Omental fat pad (tissue), 4 donors: ENCODE data around the gene CA12. TPM values are rescaled to one million over a fixed set of nuclear protein-coding genes. Genes with fewer than 3 reads are reported as not detected.
A peak's percentile ranks its signal among the peaks of the same experiment; 100 is the strongest.

ENCODE experiments used
- ATAC-seq: fragments of 150-250 bp; one replicate; pipeline ENCODE4 v1.9.1; 2016; ENCODE audit warnings: mild to moderate bottlenecking, moderate library complexity; ENCODE audit not compliant: low FRiP score
- DNase-seq: peaks from one replicate; pipeline ENCODE4 v3.0.0-alpha.2; 2019; ENCODE audit warnings: low spot score
- CTCF ChIP-seq, 3 donors: fragments of 450-650 bp; IDR thresholded peaks; one replicate each; pipeline ENCODE4 v1.5.1; 2016 to 2017; ENCODE audit warnings: antibody characterized with exemption in 3 of 3, mild to moderate bottlenecking in 3 of 3, moderate library complexity in 2 of 3
- total RNA-seq, 4 donors: library from RNA; depleted of rRNA; stranded (reverse); fragments of >200 nt; gene quantifications; one replicate each; pipeline ENCODE4 v1.1.0, GENCODE V29; 2016

The CA12 gene
- total RNA-seq, 4 donors from 2014 or later: 0.75 to 27.1 (median 10.2) TPM

- no peak for DNase-seq
- no peak for ATAC-seq
- TF ChIP-seq CTCF (IDR thresholded peaks at IDR 0.05): no peak
These were observed 81.6 kb downstream of the CA12 start for GRCh38 chr15:63299943-63300575.

- DNase-seq (no peak), ATAC-seq (no peak)
- TF ChIP-seq CTCF (IDR thresholded peaks at IDR 0.05): no peak
These were observed 85.5 kb downstream of the CA12 start for GRCh38 chr15:63296195-63296594.

- TF ChIP-seq CTCF (IDR thresholded peaks at IDR 0.05): no peak
- DNase-seq (no peak), ATAC-seq (no peak)
These were observed 86.3 kb downstream of the CA12 start for GRCh38 chr15:63295341-63295740.

GRCh38 chr15:63294359-63294758 is 87.3 kb downstream of the CA12 start:
- DNase-seq (no peak), ATAC-seq (no peak)
- no peak for TF ChIP-seq CTCF (IDR thresholded peaks at IDR 0.05)

- DNase-seq (no peak), ATAC-seq (peak; percentile 21)
- TF ChIP-seq CTCF (IDR thresholded peaks at IDR 0.05): no peak
These were observed 88.9 kb downstream of the CA12 start for GRCh38 chr15:63292771-63293170.

- no peak for TF ChIP-seq CTCF (IDR thresholded peaks at IDR 0.05)
- ATAC-seq (no peak), DNase-seq (no peak)
These were observed 89.4 kb downstream of the CA12 start for GRCh38 chr15:63292241-63292640.

GRCh38 chr15:63291507-63291906 is 90.1 kb downstream of the CA12 start:
- ATAC-seq (no peak), DNase-seq (no peak)
- no peak for TF ChIP-seq CTCF (IDR thresholded peaks at IDR 0.05)
